GM19463 (cell line): ENCODE results near the gene TTC12.
"Not testable (repeated sequence)": the region's sequence is repeated elsewhere in the genome, so short reads cannot be mapped to it uniquely, and the experiment has no call there.

Experiments used
- ATAC-seq: cut with Tn5 transposase; IDR thresholded peaks from one replicate; pipeline ENCODE4 v1.9.1; 2021; ENCODE audit warnings: mild to moderate bottlenecking, moderate library complexity; ENCODE audit not compliant: unreplicated experiment

The TTC12 gene

GRCh38 chr11:113286009-113286408 lies 28.4 kb upstream of the TTC12 start:
- no peak for ATAC-seq

GRCh38 chr11:113286509-113287497 lies 27.6 kb upstream of the TTC12 start:
- ATAC-seq: no peak

GRCh38 chr11:113287801-113288200 lies 26.6 kb upstream of the TTC12 start:
- no peak for ATAC-seq

- ATAC-seq: no peak
Observed at GRCh38 chr11:113288286-113288863, 26.0 kb upstream of the TTC12 start.

GRCh38 chr11:113289431-113290187 lies 24.8 kb upstream of the TTC12 start:
- ATAC-seq: peak; percentile 99

GRCh38 chr11:113293936-113294335 lies 20.4 kb upstream of the TTC12 start:
- no peak for ATAC-seq

GRCh38 chr11:113295993-113296392 lies 18.4 kb upstream of the TTC12 start:
- no peak for ATAC-seq

GRCh38 chr11:113296447-113297205 lies 17.8 kb upstream of the TTC12 start:
- ATAC-seq: no peak

GRCh38 chr11:113298496-113298895 lies 15.9 kb upstream of the TTC12 start:
- ATAC-seq: not testable (repeated sequence)

- ATAC-seq: no peak
Observed at GRCh38 chr11:113304916-113305315, 9.5 kb upstream of the TTC12 start.

- peak; percentile 86 for ATAC-seq
Observed at GRCh38 chr11:113305440-113306336, 8.7 kb upstream of the TTC12 start.

- ATAC-seq: no peak
Observed at GRCh38 chr11:113308601-113309000, 5.8 kb upstream of the TTC12 start.

- no peak for ATAC-seq
Observed at GRCh38 chr11:113311536-113311935, 2.8 kb upstream of the TTC12 start.

- ATAC-seq: no peak
Observed at GRCh38 chr11:113313601-113314000, 782 bp upstream of the TTC12 start.

GRCh38 chr11:113314065-113314388 lies 356 bp upstream of the TTC12 start:
- no peak for ATAC-seq

- ATAC-seq: no peak
Observed at GRCh38 chr11:113315811-113316210, 1.4 kb downstream of the TTC12 start.

GRCh38 chr11:113316256-113316655 lies 1.9 kb downstream of the TTC12 start:
- no peak for ATAC-seq

- ATAC-seq: no peak
Observed at GRCh38 chr11:113317339-113317738, 3.0 kb downstream of the TTC12 start.

GRCh38 chr11:113319085-113319484 lies 4.7 kb downstream of the TTC12 start:
- no peak for ATAC-seq

GRCh38 chr11:113322158-113322557 lies 7.8 kb downstream of the TTC12 start:
- ATAC-seq: no peak
